HG03520 (cell line): ENCODE results near the gene TTLL11.

Experiments used
- ATAC-seq: cut with Tn5 transposase; IDR thresholded peaks from one replicate; pipeline ENCODE4 v1.9.1; 2021; ENCODE audit warnings: mild to moderate bottlenecking, moderate library complexity; ENCODE audit not compliant: unreplicated experiment

The TTLL11 gene

DNA sequence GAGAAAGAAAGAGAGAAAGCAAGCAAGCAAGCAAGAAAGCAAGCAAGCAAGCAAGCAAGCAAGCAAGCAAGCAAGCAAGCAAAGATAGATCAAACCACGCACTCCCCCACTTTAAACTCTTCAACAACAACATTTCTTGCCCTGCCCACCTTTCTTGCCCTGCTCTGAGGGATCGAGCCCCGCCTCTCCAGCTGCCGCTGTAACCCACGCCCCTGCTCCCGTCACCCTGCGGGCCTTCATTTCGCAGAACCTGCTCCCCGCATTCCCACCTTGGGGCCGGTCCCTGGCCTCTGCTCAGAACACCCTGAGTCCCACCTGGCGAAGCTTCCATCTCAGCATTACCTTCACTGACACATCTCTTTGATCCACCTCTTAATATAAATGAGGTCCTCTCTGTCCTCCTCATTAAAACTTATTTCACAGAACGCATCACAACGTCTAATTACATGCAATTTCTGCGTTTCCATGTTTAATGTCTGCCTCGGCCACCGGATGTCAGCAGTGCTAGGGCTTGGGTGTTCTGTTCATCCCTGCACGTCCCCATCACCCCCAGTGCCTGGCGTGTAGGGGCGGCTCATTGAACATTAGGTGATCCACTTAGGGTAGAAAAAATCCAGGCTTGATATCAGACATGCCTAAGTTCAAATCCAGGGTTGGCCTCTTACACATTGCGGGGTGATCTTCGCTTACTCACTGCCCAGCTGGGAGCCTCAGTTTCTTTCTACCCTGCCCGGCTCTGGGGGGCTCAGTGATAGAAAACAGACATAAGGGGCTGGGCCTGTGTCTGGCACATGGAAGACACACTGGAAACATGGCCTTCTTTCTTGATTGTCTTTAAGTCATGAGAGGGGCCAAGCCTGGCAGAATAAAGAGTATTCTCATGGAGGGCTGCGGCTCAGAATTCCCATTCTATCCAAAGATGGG, 254.1 kb downstream of the TTLL11 start:
- ATAC-seq, result no peak

DNA sequence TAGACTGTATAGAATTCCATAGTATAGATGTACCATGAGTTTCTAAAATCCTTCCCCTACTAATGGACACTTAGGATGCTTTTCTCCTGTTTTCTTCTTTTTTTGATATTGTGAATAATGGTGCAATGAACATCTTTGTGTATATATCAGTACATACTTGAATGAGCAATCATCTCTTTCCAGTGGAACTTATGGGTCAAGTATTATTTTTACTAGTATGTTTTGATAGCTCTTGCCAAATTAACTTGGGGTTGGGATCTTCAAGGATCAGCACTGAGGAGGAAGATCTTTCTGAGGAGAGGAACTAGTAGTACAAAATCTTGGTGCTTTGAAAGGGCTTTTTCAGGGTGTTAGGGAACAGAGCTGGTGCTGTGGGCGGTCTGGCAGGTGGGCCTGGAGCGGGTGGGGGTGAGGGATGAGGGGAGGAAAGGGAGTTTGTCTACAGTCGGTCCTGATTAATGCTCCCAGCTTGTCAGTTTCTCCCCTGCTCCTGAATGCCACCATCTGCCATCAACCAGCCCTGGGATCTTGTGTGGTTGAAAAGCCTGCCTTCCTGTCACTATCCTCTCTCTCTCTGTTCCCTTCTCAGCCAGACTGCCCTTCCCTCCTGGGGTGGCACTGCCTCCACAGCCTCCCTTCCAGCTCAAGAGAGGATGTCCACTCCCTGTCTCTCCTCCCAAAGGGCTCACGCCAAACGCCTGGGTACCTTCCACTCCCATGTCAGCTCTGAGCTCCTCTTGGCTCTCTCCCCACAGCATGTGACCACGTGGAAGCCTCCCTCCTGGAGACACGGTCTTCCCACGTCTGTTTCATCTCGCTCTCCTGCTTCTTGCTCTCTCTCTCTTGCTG, 255.8 kb downstream of the TTLL11 start:
- ATAC-seq, result no peak

DNA sequence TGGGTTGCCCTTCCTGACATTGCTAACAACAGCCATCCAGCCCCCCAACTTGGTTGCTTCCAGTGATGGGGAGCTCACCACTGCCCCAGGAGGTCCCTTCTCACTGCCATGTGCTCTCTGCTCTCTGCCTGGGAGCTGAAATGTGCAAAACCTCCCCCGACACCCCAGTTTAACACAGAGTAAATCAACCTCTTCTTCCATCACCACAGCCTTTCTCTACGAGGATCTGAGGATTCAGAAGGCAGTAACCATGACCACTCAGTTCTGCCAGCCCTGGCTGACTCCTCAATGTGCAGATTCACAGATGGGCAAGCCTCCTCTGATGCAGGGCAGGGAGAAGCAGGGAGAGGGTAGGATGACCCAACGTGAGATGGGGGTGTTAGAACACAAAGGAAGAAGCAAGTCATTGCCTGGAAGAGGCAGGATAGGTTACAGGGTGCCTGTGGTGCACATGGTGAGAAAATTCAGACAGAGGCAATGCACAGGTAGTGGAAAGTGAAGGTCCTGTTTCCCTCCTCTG, 256.7 kb downstream of the TTLL11 start:
- ATAC-seq, result no peak

DNA sequence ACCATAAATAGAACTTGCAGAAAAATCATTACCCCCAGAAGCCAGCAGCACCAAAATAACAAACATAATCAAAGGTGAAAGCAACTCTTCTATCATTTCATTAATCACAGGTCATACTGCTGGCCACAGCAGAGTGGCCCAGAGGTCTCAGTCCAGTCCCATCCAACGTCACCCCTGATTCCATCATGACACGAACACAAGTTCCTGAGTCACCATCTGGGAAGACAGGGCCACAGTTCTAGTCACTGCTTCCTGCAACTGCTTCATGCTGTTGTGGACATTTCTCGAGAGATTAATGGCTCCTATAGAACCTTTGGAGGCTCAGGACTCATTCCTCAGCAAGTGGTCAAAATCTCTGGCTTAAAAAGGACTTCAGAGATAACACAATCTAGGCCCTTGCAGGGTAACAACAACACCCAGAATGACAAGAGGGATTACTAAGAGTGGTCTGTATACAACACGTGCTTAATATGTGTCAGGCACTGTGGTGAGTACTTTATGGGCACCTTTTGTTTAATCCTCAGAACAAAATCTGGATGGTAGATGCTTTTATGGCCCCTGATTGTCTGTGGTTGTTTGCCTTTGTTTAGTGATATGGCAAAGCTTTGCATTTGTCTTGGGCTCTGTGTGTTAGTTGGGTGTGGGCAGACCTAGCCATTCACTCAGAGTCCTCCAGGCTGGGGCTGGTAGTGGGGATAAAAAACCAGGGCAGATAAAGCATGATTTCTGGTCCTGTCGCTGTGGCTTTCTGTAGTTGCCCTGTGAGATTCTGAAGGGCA, 257.3 kb downstream of the TTLL11 start:
- ATAC-seq, result no peak

DNA sequence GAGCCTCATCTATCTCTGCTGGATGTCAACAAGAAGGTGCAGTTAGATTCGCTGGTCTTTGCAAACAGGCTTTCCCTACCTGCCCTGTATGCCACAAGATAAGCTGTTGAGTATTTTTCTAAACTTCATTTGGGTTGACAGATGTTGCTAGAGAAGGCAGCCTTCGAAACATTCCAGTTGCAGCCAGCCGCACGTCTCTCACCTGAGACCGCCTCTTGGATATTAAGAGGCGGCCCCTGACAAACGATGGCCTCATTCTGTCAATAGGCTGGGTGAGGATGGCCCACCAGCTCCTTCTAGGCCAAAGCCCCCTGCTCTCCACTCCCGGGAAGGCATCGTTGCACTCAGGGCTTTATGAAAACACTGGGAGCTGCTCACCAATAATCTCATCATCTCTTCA, 260.0 kb downstream of the TTLL11 start:
- no peak for ATAC-seq

DNA sequence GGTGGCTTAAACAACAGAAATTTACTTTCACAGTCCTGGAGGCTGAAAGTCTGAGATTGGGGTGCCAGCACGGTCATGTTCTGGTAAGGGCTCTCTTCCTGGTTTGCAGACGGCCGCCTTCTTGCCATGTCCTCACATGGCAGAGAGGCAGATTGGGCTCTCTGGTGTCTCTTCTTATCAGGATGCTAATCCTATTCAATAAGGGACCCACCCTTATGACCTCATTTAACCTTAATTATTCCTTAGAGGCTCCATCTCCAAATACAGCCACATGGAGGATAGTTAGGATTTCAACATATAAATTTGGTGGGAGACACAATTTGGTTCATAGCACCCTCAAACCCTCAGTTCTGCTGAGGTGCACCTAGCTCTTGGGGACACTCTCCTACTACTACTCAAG, 261.2 kb downstream of the TTLL11 start:
- no peak for ATAC-seq

DNA sequence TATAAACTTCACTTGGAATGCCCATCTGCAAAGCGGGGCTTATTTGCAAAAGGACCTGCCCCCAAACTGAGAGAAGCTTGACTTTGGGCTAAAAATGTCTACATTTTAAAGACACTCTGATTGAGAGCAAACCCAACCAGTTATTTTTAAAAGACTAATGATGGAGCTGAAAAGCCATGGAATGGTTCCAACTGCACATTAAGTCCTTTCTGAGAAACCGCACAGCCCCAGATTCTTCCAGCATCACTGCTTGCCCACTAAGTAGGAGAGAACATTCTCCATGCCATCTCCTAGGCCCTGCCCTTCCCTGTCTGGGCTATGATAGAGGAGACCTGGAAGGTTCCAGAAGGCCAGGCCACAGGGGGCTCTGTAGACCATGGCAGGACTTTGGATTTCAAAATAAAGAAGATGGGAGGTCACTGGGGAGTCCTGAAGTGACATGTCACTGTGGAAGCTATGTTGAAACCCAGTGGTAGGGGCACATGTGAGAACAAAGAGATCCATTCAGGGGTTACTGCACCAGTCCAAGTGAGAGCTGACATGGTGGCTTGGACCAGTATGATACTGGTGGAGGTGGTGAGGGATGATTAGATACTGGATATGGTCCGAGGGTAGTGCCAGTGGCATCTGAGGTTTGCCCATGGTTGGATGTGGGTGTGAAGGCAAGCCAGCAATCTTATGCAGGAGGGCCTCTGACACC, 262.5 kb downstream of the TTLL11 start:
- ATAC-seq, result no peak

DNA sequence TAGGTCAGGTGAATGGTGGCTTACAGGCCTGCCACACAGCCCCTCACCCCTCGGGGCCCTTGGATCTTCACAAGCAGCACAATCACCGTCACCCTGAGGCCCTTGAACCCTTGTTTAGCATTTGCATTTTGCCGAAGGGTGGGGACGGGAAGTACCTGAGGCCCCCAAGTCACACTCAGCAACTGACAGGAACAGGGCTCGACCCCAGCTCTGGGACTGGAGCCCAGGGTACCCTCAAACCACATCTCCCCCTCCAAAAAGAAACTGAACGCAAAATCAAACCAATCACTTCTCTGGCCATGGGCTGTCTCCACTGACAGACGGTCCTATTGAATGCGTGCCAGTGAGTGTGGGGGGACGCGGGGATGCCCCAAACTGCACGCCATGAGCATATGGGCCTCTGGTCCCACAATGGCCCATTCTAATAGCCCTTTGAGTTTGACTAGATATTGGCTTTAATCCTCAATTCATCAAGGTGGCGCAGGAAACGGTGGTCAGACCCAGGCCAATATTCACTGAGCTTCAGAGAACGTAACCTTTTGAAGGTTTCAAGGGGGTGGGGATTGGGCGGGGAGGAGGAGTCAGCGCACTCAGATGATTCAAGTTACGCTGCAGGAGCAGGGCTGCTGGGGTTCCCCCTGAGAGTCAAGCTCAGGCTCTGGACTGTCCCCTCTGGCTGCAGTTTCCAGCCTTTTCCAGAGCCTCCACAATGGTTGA, 265.7 kb downstream of the TTLL11 start:
- ATAC-seq, result no peak

DNA sequence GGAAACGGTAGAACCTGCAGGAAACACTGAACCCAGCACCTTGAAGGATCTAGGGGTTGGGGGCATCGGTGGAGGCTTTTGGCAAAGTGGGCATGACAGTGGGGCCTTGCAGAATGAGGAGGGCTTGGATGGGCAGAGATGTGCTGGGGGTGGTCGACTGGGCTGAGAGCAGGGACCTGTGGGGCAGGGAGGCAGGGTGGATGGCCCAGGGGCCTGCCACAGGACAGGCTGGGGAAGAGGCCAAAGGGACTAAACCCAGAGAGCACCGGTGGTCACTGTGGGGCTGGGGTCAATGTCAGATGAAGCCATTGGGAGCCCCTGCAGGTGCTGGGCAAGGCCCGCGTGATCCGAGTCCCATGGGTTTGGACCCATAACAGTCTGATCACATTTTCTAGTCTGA, 266.4 kb downstream of the TTLL11 start:
- no peak for ATAC-seq

DNA sequence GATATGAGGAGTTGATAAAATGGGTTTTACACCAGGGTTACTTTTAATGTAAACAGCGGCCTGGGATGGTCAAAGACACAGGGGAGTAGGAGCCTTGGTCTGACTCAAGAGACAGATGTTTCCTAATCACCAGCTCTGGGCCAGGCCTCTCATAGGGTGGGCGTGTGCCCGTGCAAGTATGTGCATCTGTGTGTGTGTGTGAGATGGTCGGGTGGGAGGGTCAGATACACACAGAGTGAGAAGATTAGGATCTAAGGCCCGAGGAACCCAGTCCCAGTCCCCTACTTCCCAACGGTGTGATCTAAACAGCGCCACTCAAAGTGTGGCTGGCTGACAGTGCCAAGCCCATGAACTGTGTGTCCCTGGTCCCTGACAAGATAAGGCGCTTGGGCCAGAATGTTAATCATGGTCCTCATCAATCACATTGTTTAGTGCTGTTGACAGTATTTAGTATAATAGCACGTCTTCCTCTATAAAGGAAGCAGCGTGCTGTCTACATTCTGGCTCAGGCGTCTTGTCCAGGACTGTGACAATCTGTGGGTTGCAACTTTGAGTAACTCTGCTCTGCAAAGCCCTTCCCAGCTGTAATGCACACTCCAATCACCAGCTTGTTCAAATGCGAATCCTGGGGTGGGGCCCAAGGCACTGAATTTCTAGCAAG, 267.9 kb downstream of the TTLL11 start:
- ATAC-seq, result no peak

DNA sequence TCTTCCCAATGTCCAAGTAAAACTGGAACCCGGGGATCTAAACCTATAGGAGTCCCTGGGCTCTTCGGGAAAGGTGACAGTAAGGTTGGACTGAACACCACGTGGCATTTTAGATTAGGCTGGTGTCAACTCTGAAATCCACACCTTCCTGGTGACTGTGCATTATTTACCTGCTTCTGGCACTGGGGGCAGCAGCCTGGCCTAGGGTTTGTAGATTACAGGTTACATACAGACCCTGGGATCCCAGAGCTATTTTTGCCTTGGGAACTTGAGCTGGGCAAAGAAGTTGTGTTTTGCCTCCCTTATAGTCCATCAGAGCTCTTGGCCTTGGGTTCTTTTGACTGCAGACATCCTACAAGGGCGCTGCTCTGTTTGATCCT, 268.5 kb downstream of the TTLL11 start:
- no peak for ATAC-seq

DNA sequence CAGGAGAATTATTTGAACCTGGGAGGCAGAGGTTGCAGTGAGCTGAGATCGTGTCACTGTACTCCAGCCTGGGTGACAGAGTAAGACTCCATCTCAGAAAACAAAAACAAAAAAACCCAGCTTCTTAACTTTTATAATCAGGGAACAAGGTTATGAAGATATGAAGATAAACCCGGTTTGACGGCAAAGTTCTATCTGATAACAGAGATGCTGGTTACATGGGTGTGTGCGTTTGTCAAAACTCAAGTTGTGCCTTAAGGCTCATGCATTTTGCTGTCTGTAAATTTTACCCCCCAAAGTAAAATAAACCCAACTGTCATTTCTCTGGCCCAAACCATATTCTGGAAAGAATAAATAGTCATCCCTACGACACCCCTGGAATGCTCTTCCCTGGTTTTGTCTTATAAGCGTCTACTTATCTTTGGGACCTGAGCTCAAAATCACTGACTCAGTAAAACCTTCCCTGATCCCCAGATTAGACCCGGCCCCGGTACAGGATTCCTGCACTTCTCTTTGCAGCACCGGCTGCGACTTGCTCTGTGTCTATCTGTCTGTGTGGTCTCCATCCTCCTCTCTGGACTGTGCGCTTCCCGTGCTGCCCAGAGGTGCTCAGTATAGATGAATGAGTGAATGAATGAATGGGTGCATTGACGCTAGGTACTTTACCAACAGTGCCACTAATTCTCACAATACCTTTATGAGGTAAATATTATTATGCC, 269.5 kb downstream of the TTLL11 start:
- no peak for ATAC-seq

DNA sequence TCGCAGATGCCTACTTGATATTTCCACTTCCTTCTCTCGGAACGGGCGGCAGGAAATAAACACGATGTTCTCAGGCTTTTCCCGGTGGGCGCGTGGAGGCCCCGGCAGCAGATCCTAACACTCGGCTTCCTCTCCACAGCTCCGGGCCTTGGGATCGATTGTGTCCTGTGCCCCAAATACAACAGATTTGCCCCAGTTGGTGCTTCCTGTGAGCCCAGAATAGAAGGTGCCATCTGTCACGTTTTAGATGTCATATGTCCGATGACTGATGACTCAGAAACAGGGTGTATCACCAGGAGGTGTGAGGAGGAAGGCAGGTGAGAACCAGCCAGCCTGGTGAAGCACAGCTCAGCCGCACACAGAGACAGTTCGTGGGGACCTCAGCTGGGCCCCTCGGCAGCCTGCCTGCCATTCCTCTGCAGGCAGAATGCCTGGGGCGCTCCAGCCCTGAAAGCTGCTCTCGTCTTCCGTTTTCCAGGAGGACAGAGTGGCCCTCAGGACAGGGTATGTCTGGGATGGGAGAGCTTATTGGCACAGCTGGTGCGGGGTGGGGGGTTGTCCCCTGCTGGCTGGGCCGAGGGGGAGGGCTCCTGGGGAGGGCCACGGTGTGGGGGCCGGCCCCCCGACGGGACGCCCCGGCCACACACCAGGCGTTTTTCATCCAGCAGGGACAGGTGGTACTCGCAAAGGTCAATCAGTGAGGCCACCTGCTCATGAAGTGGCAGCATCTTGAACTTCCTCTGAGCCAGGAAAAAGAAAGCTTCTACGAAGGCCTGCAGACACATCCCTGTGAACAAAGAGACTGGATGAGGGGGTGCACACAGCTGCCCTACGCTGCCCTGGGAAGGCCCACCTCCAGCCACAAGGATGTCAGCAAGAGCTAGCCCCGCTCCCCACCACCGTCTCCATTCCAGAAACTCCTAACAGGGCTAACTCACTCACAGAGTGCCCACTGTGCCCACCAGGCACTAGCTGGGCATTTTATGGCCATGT, 270.7 kb downstream of the TTLL11 start:
- no peak for ATAC-seq

DNA sequence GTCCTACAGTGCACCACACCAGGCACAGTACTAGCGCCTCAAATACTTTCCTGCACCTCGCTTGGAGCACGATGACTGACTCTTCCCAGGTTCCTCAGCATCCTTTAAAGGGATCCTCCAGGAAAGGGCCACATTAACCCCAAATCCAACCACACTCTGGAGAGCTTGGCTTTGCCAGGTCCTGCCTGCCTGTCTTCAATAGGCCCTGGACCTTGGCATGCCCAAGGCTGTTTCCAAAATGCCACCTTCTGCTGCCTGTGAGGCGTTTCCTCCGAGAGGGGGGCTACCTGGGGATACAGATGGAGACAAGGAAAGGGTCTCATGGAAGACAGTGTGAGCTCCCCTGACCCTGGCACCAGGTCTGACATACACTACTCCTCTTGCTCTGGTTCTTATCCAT, 271.8 kb downstream of the TTLL11 start:
- no peak for ATAC-seq

DNA sequence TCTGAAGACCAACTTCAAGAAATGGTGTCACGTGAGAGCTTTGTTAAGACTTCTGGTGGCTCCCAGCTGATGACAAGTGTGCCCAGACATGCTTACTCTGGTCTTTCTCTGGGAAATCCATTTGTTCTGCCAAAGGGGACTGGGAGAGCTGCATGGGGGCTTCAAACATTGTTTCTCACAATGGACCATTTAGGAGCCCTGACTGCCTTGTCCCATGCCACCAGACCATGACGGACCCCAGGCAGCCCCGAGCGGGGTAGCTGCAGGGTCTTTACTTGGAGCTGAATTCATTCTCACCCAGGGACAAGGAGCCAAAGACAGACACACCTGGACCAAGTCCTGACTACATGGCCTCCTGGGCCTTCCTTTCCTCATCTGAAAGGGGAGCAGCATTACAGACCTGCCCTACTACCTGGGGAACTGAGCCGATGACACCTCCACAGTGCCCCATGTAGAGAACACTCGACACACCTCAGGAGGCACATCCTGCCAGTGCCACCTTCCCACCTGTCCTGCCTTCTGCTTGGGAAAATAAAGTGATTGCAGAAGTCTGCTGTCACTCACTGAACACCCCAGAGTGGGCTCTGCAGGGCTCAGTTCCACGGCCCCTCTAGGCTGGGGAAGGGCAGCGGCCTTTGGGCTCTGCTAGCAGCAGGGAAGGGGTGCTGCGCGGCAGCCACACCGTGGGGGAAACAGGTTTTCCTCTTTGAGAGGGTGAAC, 272.7 kb downstream of the TTLL11 start:
- ATAC-seq, result no peak

DNA sequence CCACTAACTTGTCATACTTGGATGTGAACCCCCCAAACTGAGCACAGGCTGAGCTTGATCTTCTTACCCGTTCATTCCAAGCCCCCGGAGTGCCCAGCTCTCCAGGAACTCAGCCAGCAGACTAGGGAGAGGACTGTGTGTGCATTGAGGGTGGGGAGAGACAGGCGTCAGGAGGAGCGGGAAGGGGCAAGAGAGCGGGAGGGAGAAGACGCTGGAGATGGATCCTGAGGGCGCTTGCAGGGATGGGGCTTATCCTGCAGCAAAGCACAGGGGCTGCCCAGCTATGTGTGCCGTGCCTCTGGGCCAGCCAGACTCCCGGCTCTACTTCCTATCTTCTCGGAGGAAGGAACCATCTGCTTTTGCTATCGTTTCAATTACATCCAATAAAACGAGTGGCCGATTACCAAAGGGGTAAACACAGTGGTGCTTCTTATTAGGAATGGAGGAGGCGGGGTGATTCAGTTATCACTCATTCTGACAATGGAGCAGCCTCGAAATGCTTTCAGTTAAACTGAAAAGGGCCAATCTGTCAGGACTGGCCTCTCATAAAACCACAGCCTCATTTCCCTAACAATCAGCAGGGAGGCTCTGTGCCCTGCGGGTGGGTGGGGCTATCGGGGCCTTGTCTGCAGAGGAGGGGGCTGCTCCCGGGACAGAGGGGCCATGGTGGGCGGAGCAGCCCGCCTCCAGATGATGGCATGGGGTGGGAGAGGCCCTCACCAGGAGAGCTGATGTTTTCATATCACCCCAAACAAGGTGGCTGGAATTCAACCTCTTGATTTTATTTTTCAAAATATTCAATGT, 273.5 kb downstream of the TTLL11 start:
- no peak for ATAC-seq
